GM12873 (cell line): ENCODE measurements around the gene SIGLEC7.

ENCODE experiments used
- CTCF ChIP-seq: IDR thresholded peaks from 2 replicates; pipeline ENCODE4 v1.5.1; 2012; ENCODE audit warnings: low read depth, mild to moderate bottlenecking, moderate library complexity, low read length, control low read depth; ENCODE audit not compliant: insufficient read depth; ENCODE audit errors: missing control alignments

The SIGLEC7 gene

GRCh38 chr19:51142119-51142518 lies at the start of gene SIGLEC7:
TSS of gene SIGLEC7 (plus strand) at chr19:51142301. CDS start at chr19:51142370, 69 bp downstream.
- no peak for TF ChIP-seq CTCF

- no peak for TF ChIP-seq CTCF
These were observed 49.0 kb upstream of the SIGLEC7 start for GRCh38 chr19:51093101-51093500.

GRCh38 chr19:51093510-51094345 lies 48.4 kb upstream of the SIGLEC7 start:
- TF ChIP-seq CTCF = no peak

GRCh38 chr19:51094696-51095279 lies 47.3 kb upstream of the SIGLEC7 start:
- peak; percentile 76 for TF ChIP-seq CTCF

GRCh38 chr19:51096473-51097165 lies 45.5 kb upstream of the SIGLEC7 start:
- TF ChIP-seq CTCF = peak; percentile 37

- TF ChIP-seq CTCF = peak; percentile 86
These were observed 44.8 kb upstream of the SIGLEC7 start for GRCh38 chr19:51097166-51097738.

- TF ChIP-seq CTCF = no peak
These were observed 44.3 kb upstream of the SIGLEC7 start for GRCh38 chr19:51097796-51098195.
